K562 (cell line): Measurements from ENCODE around the gene KLHL6. TPM values are rescaled to one million over a fixed set of nuclear protein-coding genes. Genes with fewer than 3 reads are reported as not detected.

Source experiments
- IRF9 ChIP-seq: fragments of 450-650 bp; IDR thresholded peaks from 2 replicates; pipeline ENCODE4 v1.6.1; 2016; ENCODE audit warnings: missing biosample characterization, missing genetic modification characterization
- PATZ1 ChIP-seq: fragments of 250-450 bp; sonication (Bioruptor Pico); IDR thresholded peaks from 2 replicates; pipeline ENCODE4 v1.5.0; 2020; ENCODE audit warnings: mild to moderate bottlenecking, borderline replicate concordance
- RREB1 ChIP-seq: fragments of 250-450 bp; sonication (Bioruptor Pico); IDR thresholded peaks from 2 replicates; pipeline ENCODE4 v1.4.0; 2020
- polyA plus RNA-seq, 8 experiments: library from polyadenylated mRNA; depleted of rRNA in 4 of 8; stranded (reverse) in 5 of 8; unstranded in 3 of 8; fragments of >200 nt; fragmentation: Nextera tagmentation in 2 of 8; fragmentation: Illumina TruSeq in 1 of 8; extraction: Ambion mirVana in 2 of 8; extraction: Trizol in 1 of 8; gene quantifications; 2 replicates each; pipeline versions ENCODE4 v1.2.1 to v1.2.3, GENCODE V29; 2011 to 2014; ENCODE audit warnings: inconsistent platforms in 1 of 8, missing spikeins in 1 of 8
- total RNA-seq, 7 experiments: library from RNA; depleted of rRNA in 6 of 7; stranded (reverse); fragments of >200 nt in 6 of 7; fragmentation: Illumina TruSeq in 2 of 7; extraction: Trizol in 2 of 7; gene quantifications; 2 replicates each; pipeline versions ENCODE4 v1.2.1 to v1.2.3, GENCODE V29; 2011 to 2021; ENCODE audit warnings: low replicate concordance in 1 of 7

KLHL6 gene
- total and polyA plus RNA-seq, 9 of the 15 experiments (the other 6 are each of a cell fraction or from before 2014, with no cell fraction given), result 0.18 to 2.1 (median 1.4) TPM

GRCh38 chr3:183555541-183556081, at the start of gene KLHL6 (continued):
- TF ChIP-seq PATZ1 (CRISPR knock-in tag), result no peak
- TF ChIP-seq IRF9, result no peak
- no peak for TF ChIP-seq RREB1 (CRISPR knock-in tag)
- TF ChIP-seq, all 486 proteins: peak for 42
